IPS DF 6.9 (cell line): Measurements from ENCODE around the gene MMP21.

ENCODE experiments used
- DNase-seq: peaks from one replicate; pipeline ENCODE4 v3.0.0-alpha.2; 2013; ENCODE audit warnings: low read depth, low spot score
- H3K27ac ChIP-seq: one replicate; pipeline ENCODE4 v1.5.1; 2013; ENCODE audit warnings: low read length, control low read depth
- H3K27me3 ChIP-seq: 2 replicates; pipeline ENCODE4 v1.6.1; 2013; ENCODE audit warnings: mild to moderate bottlenecking, low read length; ENCODE audit not compliant: control insufficient read depth, insufficient read depth
- H3K36me3 ChIP-seq: 2 replicates; pipeline ENCODE4 v1.6.1; 2013; ENCODE audit warnings: low read length; ENCODE audit not compliant: control insufficient read depth, insufficient read depth
- H3K4me1 ChIP-seq: 2 replicates; pipeline ENCODE4 v1.6.1; 2013; ENCODE audit warnings: low read length; ENCODE audit not compliant: control insufficient read depth, insufficient read depth
- H3K4me3 ChIP-seq: 2 replicates; pipeline ENCODE4 v1.5.1; 2013; ENCODE audit warnings: mild to moderate bottlenecking, low read length
- H3K9me3 ChIP-seq: 2 replicates; pipeline ENCODE4 v1.6.1; 2013; ENCODE audit warnings: low read length, inconsistent platforms; ENCODE audit not compliant: control insufficient read depth, insufficient read depth
- WGBS: extraction: QIAGEN DNeasy Blood & Tissue Kit; methylation state at CpG from one replicate; pipeline ENCODE4 v1.1.7; 2013; ENCODE audit warnings: mixed read lengths, missing lambda C conversion rate; ENCODE audit not compliant: insufficient read length, insufficient coverage; 5-methylcytosine and 5-hydroxymethylcytosine counted together

The MMP21 gene

DNA sequence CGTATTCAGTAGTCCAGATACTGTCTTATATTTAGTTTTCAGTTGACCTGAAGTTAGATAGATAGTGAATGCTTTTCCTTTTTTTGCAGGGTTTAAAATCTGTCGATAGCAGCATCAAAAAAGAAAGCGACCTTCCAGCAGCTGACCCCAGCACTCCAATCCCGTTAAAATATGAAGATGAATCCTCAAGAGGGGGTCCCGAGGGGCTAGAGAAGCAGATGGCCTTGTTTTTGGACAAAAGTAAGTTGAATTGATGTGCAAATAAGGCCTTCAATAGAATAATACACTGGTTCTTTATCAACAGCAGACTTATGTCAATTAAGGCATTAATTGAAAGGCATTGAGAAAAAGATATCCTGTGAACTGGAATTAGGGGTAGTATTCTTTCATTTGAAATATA, 37.4 kb downstream of the MMP21 start:
- Histone ChIP-seq H3K4me3 (no peak overlapping the region), H3K27ac (no peak overlapping the region), H3K36me3 (peaks cover 28% of the 10 kb centered on the region; the same call in 1 of the 2 replicates), H3K4me1 (no peaks in the 10 kb centered on the region), H3K27me3 (no peaks in the 10 kb centered on the region), H3K9me3 (no peaks in the 10 kb centered on the region)
- no CpG with 5 or more reads among the region's 5 CpGs for WGBS
- DNase-seq = no peak

- H3K9me3 ChIP-seq = no peaks in the 10 kb centered on the region
- H3K4me3 ChIP-seq = no peak overlapping the region
- H3K4me1 ChIP-seq = no peaks in the 10 kb centered on the region
- H3K27ac ChIP-seq = no peak overlapping the region
- H3K27me3 ChIP-seq = no peaks in the 10 kb centered on the region
- peaks cover 23% of the 10 kb centered on the region; the same call in 1 of the 2 replicates for H3K36me3 ChIP-seq
- no peak for DNase-seq
- no CpG with 5 or more reads among the region's 1 CpG for WGBS
These were observed 40.8 kb downstream of the MMP21 start for GRCh38 chr10:125734823-125735222.

DNA sequence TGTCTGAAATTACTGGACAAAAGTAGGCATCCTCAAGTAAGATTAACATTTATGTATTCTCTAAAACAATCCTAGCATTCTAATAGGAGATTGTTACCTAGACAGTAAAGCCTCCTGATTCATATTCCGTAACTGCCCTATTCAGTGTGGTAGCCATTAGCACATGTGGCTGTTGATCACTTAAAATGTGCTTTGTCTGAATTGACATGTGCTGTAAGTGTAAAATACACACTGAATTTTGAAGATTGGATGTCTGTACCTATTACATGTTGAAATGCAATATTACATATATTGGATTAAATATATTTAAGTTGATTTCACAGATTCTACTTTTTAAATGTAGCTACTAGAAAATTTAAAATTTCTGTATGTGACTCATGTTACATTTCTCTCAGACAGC, 41.5 kb downstream of the MMP21 start:
- Histone ChIP-seq H3K9me3 (no peaks in the 10 kb centered on the region), H3K36me3 (peaks cover 24% of the 10 kb centered on the region; the same call in 1 of the 2 replicates), H3K4me3 (no peak overlapping the region), H3K4me1 (no peaks in the 10 kb centered on the region), H3K27me3 (no peaks in the 10 kb centered on the region), H3K27ac (no peak overlapping the region)
- WGBS = no CpG with 5 or more reads among the region's 1 CpG
- DNase-seq = no peak

- Histone ChIP-seq H3K4me1 (no peaks in the 10 kb centered on the region), H3K36me3 (peaks cover 18% of the 10 kb centered on the region; the same call in 1 of the 2 replicates), H3K4me3 (no peak overlapping the region), H3K9me3 (no peaks in the 10 kb centered on the region), H3K27me3 (no peaks in the 10 kb centered on the region), H3K27ac (no peak overlapping the region)
- DNase-seq = no peak
- WGBS = no CpG with 5 or more reads among the region's 3 CpGs
These were observed 48.2 kb downstream of the MMP21 start for GRCh38 chr10:125727436-125727835.

GRCh38 chr10:125726914-125727313, 48.7 kb downstream of the MMP21 start:
- no peak for DNase-seq
- no CpG with 5 or more reads among the region's 7 CpGs for WGBS
- H3K27me3 ChIP-seq = no peaks in the 10 kb centered on the region
- H3K4me3 ChIP-seq = no peak overlapping the region
- no peaks in the 10 kb centered on the region for H3K4me1 ChIP-seq
- no peaks in the 10 kb centered on the region for H3K9me3 ChIP-seq
- H3K36me3 ChIP-seq = peaks cover 20% of the 10 kb centered on the region; the same call in 1 of the 2 replicates
- H3K27ac ChIP-seq = no peak overlapping the region

- 100% methylated on average over 1 of the region's 1 CpG for WGBS
- Histone ChIP-seq H3K27ac (no peak overlapping the region), H3K9me3 (no peaks in the 10 kb centered on the region), H3K4me1 (no peaks in the 10 kb centered on the region), H3K27me3 (no peaks in the 10 kb centered on the region), H3K36me3 (peaks cover 8% of the 10 kb centered on the region; the same call in 1 of the 2 replicates), H3K4me3 (no peak overlapping the region)
- no peak for DNase-seq
These were observed 52.8 kb downstream of the MMP21 start for GRCh38 chr10:125722811-125723210.

GRCh38 chr10:125721035-125721434, 54.6 kb downstream of the MMP21 start:
- Histone ChIP-seq H3K4me1 (no peaks in the 10 kb centered on the region), H3K9me3 (no peaks in the 10 kb centered on the region), H3K27ac (no peak overlapping the region), H3K36me3 (peaks cover 5% of the 10 kb centered on the region; the same call in 1 of the 2 replicates), H3K27me3 (no peaks in the 10 kb centered on the region), H3K4me3 (no peak overlapping the region)
- WGBS = no CpG with 5 or more reads among the region's 6 CpGs
- DNase-seq = no peak

DNA sequence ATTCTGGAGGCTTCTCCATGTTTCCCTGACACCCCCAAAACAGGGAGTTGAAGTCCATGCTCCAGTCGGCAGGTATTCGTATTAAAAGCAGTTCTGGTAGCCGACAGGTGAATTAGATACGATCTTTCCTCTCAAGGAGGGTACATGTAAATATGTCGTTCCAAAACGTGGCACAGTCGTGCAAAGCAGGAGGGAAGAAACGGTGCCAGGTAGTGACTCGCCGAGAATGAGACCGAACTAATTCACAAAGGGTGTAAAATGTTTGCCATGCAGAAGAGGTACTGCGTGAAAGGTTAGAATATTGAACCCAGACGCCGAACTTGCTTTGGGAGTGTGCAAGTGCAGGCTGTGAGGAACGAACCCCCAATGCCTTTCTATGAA, 55.6 kb downstream of the MMP21 start:
- no peak overlapping the region for H3K27ac ChIP-seq
- peak overlapping the region; percentile 87 for H3K4me3 ChIP-seq
- no peaks in the 10 kb centered on the region for H3K27me3 ChIP-seq
- no peaks in the 10 kb centered on the region for H3K4me1 ChIP-seq
- H3K9me3 ChIP-seq = no peaks in the 10 kb centered on the region
- no CpG with 5 or more reads among the region's 15 CpGs for WGBS
- no peak for DNase-seq
- peaks cover 2% of the 10 kb centered on the region; the same call in 1 of the 2 replicates for H3K36me3 ChIP-seq

- WGBS = no CpG with 5 or more reads among the region's 72 CpGs
- peak; percentile 98 for DNase-seq
- peak within 1 kb of the TSS; percentile 87 for H3K4me3 ChIP-seq
- H3K27ac ChIP-seq = no peak within 1 kb of the TSS
- no peaks in the 10 kb centered on the region for H3K9me3 ChIP-seq
- no peaks in the 10 kb centered on the region for H3K27me3 ChIP-seq
- peaks cover 2% of the 10 kb centered on the region; the same call in 1 of the 2 replicates for H3K36me3 ChIP-seq
- H3K4me1 ChIP-seq = no peaks in the 10 kb centered on the region
These were observed 56.2 kb downstream of the MMP21 start, which contains the start of gene EDRF1 for GRCh38 chr10:125719173-125720001. TSS of gene EDRF1 (plus strand) at chr10:125719709. CDS start at chr10:125719808, 99 bp downstream.
